KG1 (cell line): Measurements from ENCODE around the gene DMAP1.

ENCODE experiments used
- DNase-seq: peaks from one replicate; lab custom pipeline; 2025; lab: John Stamatoyannopoulos, UW

DMAP1 gene

GRCh38 chr1:44254392-44254910, 41.2 kb downstream of the DMAP1 start:
- no peak for DNase-seq

GRCh38 chr1:44256762-44257554, 43.7 kb downstream of the DMAP1 start:
- no peak for DNase-seq

GRCh38 chr1:44259090-44259489, 45.8 kb downstream of the DMAP1 start:
- DNase-seq = no peak

- DNase-seq = no peak
These were observed 47.5 kb downstream of the DMAP1 start for GRCh38 chr1:44260792-44261170.

- no peak for DNase-seq
These were observed 48.0 kb downstream of the DMAP1 start for GRCh38 chr1:44261171-44261817.

GRCh38 chr1:44261962-44262361, 48.7 kb downstream of the DMAP1 start:
- DNase-seq = no peak

- no peak for DNase-seq
These were observed 49.1 kb downstream of the DMAP1 start for GRCh38 chr1:44262414-44262813.

- DNase-seq = no peak
These were observed 49.7 kb downstream of the DMAP1 start for GRCh38 chr1:44262816-44263567.

GRCh38 chr1:44263568-44264450, 50.5 kb downstream of the DMAP1 start:
- DNase-seq = no peak

GRCh38 chr1:44264451-44264771, 51.1 kb downstream of the DMAP1 start:
- no peak for DNase-seq

GRCh38 chr1:44265656-44266358, 52.5 kb downstream of the DMAP1 start:
- no peak for DNase-seq

- DNase-seq = no peak
These were observed 53.4 kb downstream of the DMAP1 start for GRCh38 chr1:44266400-44267344.

GRCh38 chr1:44267438-44267837, 54.2 kb downstream of the DMAP1 start:
- no peak for DNase-seq

- no peak for DNase-seq
These were observed 54.8 kb downstream of the DMAP1 start for GRCh38 chr1:44268054-44268453.
